ENCODE results near the gene GRIK3.

GRCh38 chr1:36762174-36762573 lies 272.1 kb downstream of the GRIK3 start:
- no peak for TF ChIP-seq EP300 (IDR thresholded peaks at IDR 0.05; ENCODE audit: borderline replicate concordance)
- TF ChIP-seq RAD21 (IDR thresholded peaks at IDR 0.05; ENCODE audit: low read depth), result no peak
